Measurements from ENCODE around the gene PARD3B.

The PARD3B gene

GRCh38 chr2:205276116-205276777 lies 731.0 kb downstream of the PARD3B start:
- no peak for DNase-seq (ENCODE audit: low read depth)
- no peak overlapping the region for H3K4me3 ChIP-seq (ENCODE audit: low read depth, low read length)
- TF ChIP-seq CTCF (IDR thresholded peaks at IDR 0.05; ENCODE audit: low read depth, low read length), result no peak
- no peak for TF ChIP-seq MYC (IDR thresholded peaks at IDR 0.05; ENCODE audit: low read depth, low read length)
- no peak for TF ChIP-seq POLR2A (IDR thresholded peaks at IDR 0.05; ENCODE audit: extremely low read depth, insufficient read length)
- TF ChIP-seq, protein P1, sequence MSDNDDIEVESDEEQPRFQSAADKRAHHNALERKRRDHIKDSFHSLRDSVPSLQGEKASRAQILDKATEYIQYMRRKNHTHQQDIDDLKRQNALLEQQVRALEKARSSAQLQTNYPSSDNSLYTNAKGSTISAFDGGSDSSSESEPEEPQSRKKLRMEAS (IDR thresholded peaks at IDR 0.05; ENCODE audit: low read depth, low read length), result no peak

DNA sequence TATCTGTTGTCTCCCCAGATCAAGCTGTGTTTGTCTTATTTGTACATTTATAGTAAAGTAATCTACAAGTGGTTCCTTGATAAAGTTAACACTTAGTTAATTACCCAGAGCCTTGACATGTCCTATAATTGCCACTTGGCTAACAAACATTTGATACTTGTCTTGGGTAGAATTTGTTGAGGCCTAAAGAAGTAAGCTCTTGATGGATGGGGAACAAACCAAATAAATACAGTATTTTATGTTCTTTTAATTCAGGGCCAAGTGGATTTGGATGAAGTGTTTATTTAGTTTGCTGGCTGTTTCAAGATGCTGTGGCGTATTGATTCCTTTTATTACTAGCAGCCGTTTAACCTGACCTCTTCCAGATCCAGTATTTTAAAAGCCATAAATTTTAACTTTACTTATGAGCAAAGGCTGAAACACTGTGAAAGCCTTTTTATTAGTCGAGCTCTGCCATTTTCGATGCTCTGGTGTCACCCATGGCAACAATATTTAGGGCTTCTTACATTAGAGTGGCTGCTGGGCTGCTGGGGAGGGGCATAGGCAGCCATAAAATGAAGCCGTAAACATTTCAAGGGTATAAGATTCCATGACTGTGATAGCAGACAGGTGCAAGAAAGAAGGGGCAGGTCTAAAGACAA lies 735.4 kb downstream of the PARD3B start:
- no peak overlapping the region for H3K4me3 ChIP-seq (ENCODE audit: low read depth, low read length)
- TF ChIP-seq POLR2A (IDR thresholded peaks at IDR 0.05; ENCODE audit: extremely low read depth, insufficient read length) (no peak), MYC (IDR thresholded peaks at IDR 0.05; ENCODE audit: low read depth, low read length) (no peak), CTCF (IDR thresholded peaks at IDR 0.05; ENCODE audit: low read depth, low read length) (no peak)
- TF ChIP-seq, protein P1 (IDR thresholded peaks at IDR 0.05; ENCODE audit: low read depth, low read length), result no peak

DNA sequence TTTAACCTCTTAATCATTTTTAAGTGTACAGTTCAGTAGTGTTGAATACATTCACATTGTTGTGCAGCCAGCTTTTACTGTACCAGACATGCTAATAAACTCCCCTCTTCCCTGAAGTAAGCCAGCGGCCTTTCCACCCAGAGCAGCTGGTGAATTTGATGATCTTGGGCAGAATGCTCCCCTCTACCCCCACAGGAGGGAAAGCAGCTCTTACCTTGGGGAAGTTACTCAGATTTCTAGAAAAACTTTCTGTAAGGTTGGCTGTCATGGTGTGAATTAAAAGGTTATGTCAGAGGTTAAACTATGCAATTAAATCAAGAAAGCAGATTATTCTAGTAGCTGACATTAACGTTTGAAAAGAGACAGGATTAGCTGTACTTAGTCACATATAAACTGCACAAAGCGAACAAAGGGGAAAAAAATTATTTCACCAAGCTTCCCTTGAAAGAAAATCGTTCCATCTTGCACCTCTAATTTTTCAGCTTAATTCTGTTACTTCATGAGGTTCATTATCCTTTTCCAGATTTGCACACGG lies 738.5 kb downstream of the PARD3B start:
- no peak for DNase-seq (ENCODE audit: low read depth)
- TF ChIP-seq MYC (IDR thresholded peaks at IDR 0.05; ENCODE audit: low read depth, low read length) (no peak), CTCF (IDR thresholded peaks at IDR 0.05; ENCODE audit: low read depth, low read length) (no peak), POLR2A (IDR thresholded peaks at IDR 0.05; ENCODE audit: extremely low read depth, insufficient read length) (no peak)
- TF ChIP-seq, protein P1 (IDR thresholded peaks at IDR 0.05; ENCODE audit: low read depth, low read length), result no peak
- no peak overlapping the region for H3K4me3 ChIP-seq (ENCODE audit: low read depth, low read length)

More for the DNA sequence above, 735.4 kb downstream of the PARD3B start:
- no peak for DNase-seq (ENCODE audit: low read depth)

- DNase-seq (ENCODE audit: low read depth), result no peak
- TF ChIP-seq POLR2A (IDR thresholded peaks at IDR 0.05; ENCODE audit: extremely low read depth, insufficient read length), result no peak
- TF ChIP-seq, protein P1 (IDR thresholded peaks at IDR 0.05; ENCODE audit: low read depth, low read length), result no peak
- no peak for TF ChIP-seq CTCF (IDR thresholded peaks at IDR 0.05; ENCODE audit: low read depth, low read length)
- TF ChIP-seq MYC (IDR thresholded peaks at IDR 0.05; ENCODE audit: low read depth, low read length), result no peak
- no peak overlapping the region for H3K4me3 ChIP-seq (ENCODE audit: low read depth, low read length)
Measured at GRCh38 chr2:205284334-205284733, 739.1 kb downstream of the PARD3B start.

GRCh38 chr2:205287316-205287715 lies 742.0 kb downstream of the PARD3B start:
- TF ChIP-seq POLR2A (IDR thresholded peaks at IDR 0.05; ENCODE audit: extremely low read depth, insufficient read length) (no peak), MYC (IDR thresholded peaks at IDR 0.05; ENCODE audit: low read depth, low read length) (no peak), CTCF (IDR thresholded peaks at IDR 0.05; ENCODE audit: low read depth, low read length) (no peak)
- TF ChIP-seq, protein P1 (IDR thresholded peaks at IDR 0.05; ENCODE audit: low read depth, low read length), result no peak
- no peak overlapping the region for H3K4me3 ChIP-seq (ENCODE audit: low read depth, low read length)
- DNase-seq (ENCODE audit: low read depth), result no peak
